HG02970 (cell line): ENCODE measurements around the gene PDLIM4.

Experiments used
- ATAC-seq: cut with Tn5 transposase; IDR thresholded peaks from one replicate; pipeline ENCODE4 v1.9.1; 2021; ENCODE audit warnings: mild to moderate bottlenecking, moderate library complexity, moderate number of reproducible peaks; ENCODE audit not compliant: unreplicated experiment, low FRiP score

PDLIM4 gene

GRCh38 chr5:132266031-132266835 is 8.7 kb downstream of the PDLIM4 start:
- no peak for ATAC-seq

- ATAC-seq = no peak
These were observed 9.3 kb downstream of the PDLIM4 start for GRCh38 chr5:132266836-132267160.

- no peak for ATAC-seq
These were observed 9.8 kb downstream of the PDLIM4 start for GRCh38 chr5:132267166-132267739.

- ATAC-seq = no peak
These were observed 10.7 kb downstream of the PDLIM4 start for GRCh38 chr5:132267931-132268768.

GRCh38 chr5:132268769-132269551 is 11.5 kb downstream of the PDLIM4 start:
- no peak for ATAC-seq

- no peak for ATAC-seq
These were observed 12.3 kb downstream of the PDLIM4 start for GRCh38 chr5:132269635-132270334.

- ATAC-seq = no peak
These were observed 12.8 kb downstream of the PDLIM4 start for GRCh38 chr5:132270335-132270665.

- ATAC-seq = no peak
These were observed 13.2 kb downstream of the PDLIM4 start for GRCh38 chr5:132270706-132271105.

GRCh38 chr5:132271251-132272246 is 14.1 kb downstream of the PDLIM4 start:
- no peak for ATAC-seq

- ATAC-seq = no peak
These were observed 15.1 kb downstream of the PDLIM4 start for GRCh38 chr5:132272311-132273210.

GRCh38 chr5:132273631-132274030 is 16.1 kb downstream of the PDLIM4 start:
- ATAC-seq = no peak

GRCh38 chr5:132274050-132274792 is 16.7 kb downstream of the PDLIM4 start:
- ATAC-seq = no peak

- ATAC-seq = no peak
These were observed 18.1 kb downstream of the PDLIM4 start for GRCh38 chr5:132275367-132276220.

GRCh38 chr5:132277256-132277655 is 19.8 kb downstream of the PDLIM4 start:
- no peak for ATAC-seq

GRCh38 chr5:132277971-132278853 is 20.7 kb downstream of the PDLIM4 start:
- ATAC-seq = no peak
